H9 (cell line): Measurements from ENCODE around the gene VNN1. TPM values are rescaled to one million over a fixed set of nuclear protein-coding genes. Genes with fewer than 3 reads are reported as not detected.
"Not testable (repeated sequence)": the region's sequence is repeated elsewhere in the genome, so short reads cannot be mapped to it uniquely, and the experiment has no call there.

ENCODE experiments used
- DNase-seq: peaks from one replicate; pipeline ENCODE4 v3.0.0-alpha.2; 2017
- H2AFZ ChIP-seq: one replicate; pipeline ENCODE4 v1.6.1; 2013; ENCODE audit warnings: mild to moderate bottlenecking, low read length, control low read depth, moderate library complexity
- H2AK5ac ChIP-seq: 2 replicates; pipeline ENCODE4 v1.6.1; 2013; ENCODE audit warnings: low read length, control low read depth, mixed read lengths; ENCODE audit not compliant: insufficient read length
- H2BK120ac ChIP-seq: one replicate; pipeline ENCODE4 v1.6.1; 2013; ENCODE audit warnings: low read depth, mild to moderate bottlenecking, low read length, control low read depth, inconsistent platforms; ENCODE audit not compliant: poor library complexity, severe bottlenecking
- H2BK12ac ChIP-seq: 2 replicates; pipeline ENCODE4 v1.6.1; 2013; ENCODE audit warnings: low read length, control low read depth, mixed read lengths, low read depth; ENCODE audit not compliant: insufficient read length
- H2BK15ac ChIP-seq: 2 replicates; pipeline ENCODE4 v1.6.1; 2013; ENCODE audit warnings: low read depth, low read length, control low read depth
- H2BK20ac ChIP-seq: one replicate; pipeline ENCODE4 v1.6.1; 2013; ENCODE audit warnings: low read depth, mild to moderate bottlenecking, low read length, control low read depth, inconsistent platforms; ENCODE audit not compliant: poor library complexity, severe bottlenecking
- H2BK5ac ChIP-seq: 2 replicates; pipeline ENCODE4 v1.6.1; 2013; ENCODE audit warnings: low read length, control low read depth, mixed read lengths; ENCODE audit not compliant: insufficient read length
- H3K14ac ChIP-seq: 2 replicates; pipeline ENCODE4 v1.6.1; 2013; ENCODE audit warnings: low read length, control low read depth; ENCODE audit not compliant: insufficient read depth
- H3K18ac ChIP-seq: 2 replicates; pipeline ENCODE4 v1.6.1; 2013; ENCODE audit warnings: low read depth, mild to moderate bottlenecking, mixed read lengths, low read length, control low read depth; ENCODE audit not compliant: insufficient read length
- H3K23ac ChIP-seq: 2 replicates; pipeline ENCODE4 v1.6.1; 2013; ENCODE audit warnings: low read length, control low read depth, mixed read lengths, low read depth; ENCODE audit not compliant: insufficient read length
- H3K23me2 ChIP-seq: 2 replicates; pipeline ENCODE4 v1.6.1; 2013; ENCODE audit warnings: low read depth, mild to moderate bottlenecking, mixed read lengths, low read length, control low read depth; ENCODE audit not compliant: insufficient read length, poor library complexity, severe bottlenecking
- H3K27ac ChIP-seq: 2 replicates; pipeline ENCODE4 v1.5.1; 2013; ENCODE audit warnings: low read length, control low read depth, mixed read lengths, low read depth; ENCODE audit not compliant: insufficient read length
- H3K27me3 ChIP-seq: 2 replicates; pipeline ENCODE4 v1.6.1; 2013; ENCODE audit warnings: low read length, control low read depth, inconsistent platforms; ENCODE audit not compliant: insufficient read depth
- H3K4ac ChIP-seq: 2 replicates; pipeline ENCODE4 v1.6.1; 2013; ENCODE audit warnings: low read depth, mild to moderate bottlenecking, control low read depth, inconsistent platforms, low read length, moderate library complexity
- H3K4me1 ChIP-seq: 2 replicates; pipeline ENCODE4 v1.6.1; 2013; ENCODE audit warnings: low read length, control low read depth, inconsistent platforms; ENCODE audit not compliant: insufficient read depth
- H3K4me2 ChIP-seq: 2 replicates; pipeline ENCODE4 v1.6.1; 2013; ENCODE audit warnings: low read length, control low read depth, mixed read lengths; ENCODE audit not compliant: insufficient read length, insufficient read depth
- H3K56ac ChIP-seq: 2 replicates; pipeline ENCODE4 v1.6.1; 2013; ENCODE audit warnings: low read depth, mild to moderate bottlenecking, mixed read lengths, low read length, control low read depth; ENCODE audit not compliant: insufficient read length
- H3K79me1 ChIP-seq: 2 replicates; pipeline ENCODE4 v1.6.1; 2013; ENCODE audit warnings: low read depth, mild to moderate bottlenecking, moderate library complexity, low read length, control low read depth, inconsistent platforms; ENCODE audit not compliant: insufficient read depth, poor library complexity, severe bottlenecking
- H3K79me2 ChIP-seq: 2 replicates; pipeline ENCODE4 v1.6.1; 2013; ENCODE audit warnings: low read length, control low read depth, inconsistent platforms; ENCODE audit not compliant: insufficient read depth
- H3K9ac ChIP-seq: 2 replicates; pipeline ENCODE4 v1.6.1; 2013; ENCODE audit warnings: low read length, control low read depth, mixed read lengths; ENCODE audit not compliant: insufficient read length; ENCODE audit errors: extremely low read depth
- H3K9me3 ChIP-seq: one replicate; pipeline ENCODE4 v1.6.1; 2013; ENCODE audit warnings: low read depth, low read length, inconsistent platforms; ENCODE audit not compliant: control insufficient read depth
- H3T11ph ChIP-seq: one replicate; pipeline ENCODE4 v1.6.1; 2013; ENCODE audit warnings: mild to moderate bottlenecking, low read length, control low read depth, inconsistent platforms
- H4K20me1 ChIP-seq: one replicate; pipeline ENCODE4 v1.6.1; 2013; ENCODE audit not compliant: control insufficient read depth, insufficient read length, insufficient read depth
- H4K5ac ChIP-seq: 2 replicates; pipeline ENCODE4 v1.6.1; 2013; ENCODE audit warnings: low read depth, mild to moderate bottlenecking, mixed read lengths, low read length, control low read depth; ENCODE audit not compliant: insufficient read length
- H4K8ac ChIP-seq: replicated peaks from 2 replicates; pipeline ENCODE4 v1.6.1; 2013; ENCODE audit warnings: low read length, control low read depth, mixed read lengths, low read depth; ENCODE audit not compliant: insufficient read length
- H4K91ac ChIP-seq: 2 replicates; pipeline ENCODE4 v1.6.1; 2013; ENCODE audit warnings: low read depth, mild to moderate bottlenecking, moderate library complexity, mixed read lengths, low read length, control low read depth; ENCODE audit not compliant: insufficient read length
- H3K27ac Mint-ChIP-seq, 3 experiments: 2 replicates in 2 of 3; 3 replicates in 1 of 3; pipeline ENCODE4 v1.8.0; 2020 to 2021; ENCODE audit warnings: mixed read lengths in 3 of 3, mild to moderate bottlenecking in 1 of 3, moderate library complexity in 1 of 3
- H3K27me3 Mint-ChIP-seq: 2 replicates; pipeline ENCODE4 v1.8.0; 2021; ENCODE audit warnings: low read depth, mild to moderate bottlenecking, moderate library complexity, mixed read lengths
- H3K36me3 Mint-ChIP-seq, 3 experiments: 2 replicates in 2 of 3; 3 replicates in 1 of 3; pipeline ENCODE4 v1.8.0; 2020 to 2021; ENCODE audit warnings: low read depth in 3 of 3, mixed read lengths in 3 of 3; ENCODE audit not compliant: insufficient read depth in 1 of 3
- H3K4me1 Mint-ChIP-seq, 2 experiments: 2 replicates each; pipeline ENCODE4 v1.8.0; 2020; ENCODE audit warnings: mixed read lengths in 2 of 2
- H3K4me3 Mint-ChIP-seq, 2 experiments: 2 replicates in 1 of 2; 3 replicates in 1 of 2; pipeline ENCODE4 v1.8.0; 2020 to 2021; ENCODE audit warnings: mild to moderate bottlenecking in 2 of 2, mixed read lengths in 2 of 2, moderate library complexity in 1 of 2
- H3K9me3 Mint-ChIP-seq, 2 experiments: 2 replicates in 1 of 2; 3 replicates in 1 of 2; pipeline ENCODE4 v1.8.0; 2020; ENCODE audit warnings: mild to moderate bottlenecking in 2 of 2, mixed read lengths in 2 of 2, moderate library complexity in 1 of 2
- CTCF ChIP-seq: fragments of 200-600 bp; sonication (generic); conservative IDR thresholded peaks from 3 replicates; pipeline ENCODE4 v1.8.0; 2021; ENCODE audit warnings: antibody characterized with exemption, mild to moderate bottlenecking
- WGBS: extraction: QIAGEN DNeasy Blood & Tissue Kit; methylation state at CpG from one replicate; pipeline ENCODE4 v1.1.7; 2013; ENCODE audit warnings: missing lambda C conversion rate, low lambda C conversion rate, mixed read lengths; ENCODE audit not compliant: insufficient read length; ENCODE audit errors: extremely low coverage; 5-methylcytosine and 5-hydroxymethylcytosine counted together
- total RNA-seq: library from RNA; stranded (reverse); gene quantifications from 2 replicates; pipeline ENCODE4 v1.2.1, GENCODE V29; 2021

VNN1 gene
- total RNA-seq, 1 experiment from 2014 or later = not detected

- no peaks in the 10 kb centered on the region for H3K23me2 ChIP-seq
- no peak overlapping the region for H3K9ac ChIP-seq
- no peak overlapping the region for H3K4me2 ChIP-seq
- no peak overlapping the region for H3T11ph ChIP-seq
- no peak overlapping the region for H4K5ac ChIP-seq
- no peak overlapping the region for H3K18ac ChIP-seq
- no peak for DNase-seq
- H3K4ac ChIP-seq = no peak overlapping the region
- H3K9me3 ChIP-seq = no peaks in the 10 kb centered on the region
- H3K14ac ChIP-seq = no peak overlapping the region
- no peak overlapping the region for H3K23ac ChIP-seq
- no peaks in the 10 kb centered on the region for H3K27me3 ChIP-seq
- H2AK5ac ChIP-seq = no peak overlapping the region
- H2AFZ ChIP-seq = no peak overlapping the region
- Mint-ChIP-seq H3K27ac (no peak overlapping the region), H3K36me3 (peaks cover 0 to 1% (median 0%) of the 10 kb centered on the region in 3 experiments; a peak in 1 of 7 replicates), H3K4me3 (no peak overlapping the region), H3K9me3 (no peaks in the 10 kb centered on the region), H3K4me1 (peaks cover 4 to 13% of the 10 kb centered on the region in 2 experiments; a peak in 3 of 4 replicates), H3K27me3 (no peaks in the 10 kb centered on the region)
- no peak overlapping the region for H3K27ac ChIP-seq
- H3K4me1 ChIP-seq = no peaks in the 10 kb centered on the region
- TF ChIP-seq CTCF = no peak
- no peak overlapping the region for H4K91ac ChIP-seq
- no peaks in the 10 kb centered on the region for H3K79me2 ChIP-seq
- H3K79me1 ChIP-seq = no peaks in the 10 kb centered on the region
- no CpG with 5 or more reads among the region's 3 CpGs for WGBS
- no peak overlapping the region for H4K8ac ChIP-seq
- H3K56ac ChIP-seq = no peak overlapping the region
- H2BK15ac ChIP-seq = no peak overlapping the region
- no peak overlapping the region for H2BK12ac ChIP-seq
- H2BK20ac ChIP-seq = no peak overlapping the region
- H4K20me1 ChIP-seq = no peaks in the 10 kb centered on the region
- H2BK5ac ChIP-seq = no peak overlapping the region
- no peak overlapping the region for H2BK120ac ChIP-seq
These were observed 70.3 kb downstream of the VNN1 start for GRCh38 chr6:132643547-132643946.

GRCh38 chr6:132637135-132637534, 76.7 kb downstream of the VNN1 start:
- DNase-seq, H3K56ac ChIP-seq, H3K14ac ChIP-seq, H2BK12ac ChIP-seq, H2AK5ac ChIP-seq, H4K91ac ChIP-seq, H3K9me3 ChIP-seq, H4K8ac ChIP-seq, H3K79me1 ChIP-seq, H2BK15ac ChIP-seq, H3K27ac Mint-ChIP-seq, H4K20me1 ChIP-seq, H3K79me2 ChIP-seq, H3K9me3 Mint-ChIP-seq, H3K4ac ChIP-seq, H3T11ph ChIP-seq, H3K36me3 Mint-ChIP-seq, H3K27ac ChIP-seq, H3K4me3 Mint-ChIP-seq, H2BK5ac ChIP-seq, H3K9ac ChIP-seq, H3K4me2 ChIP-seq, H3K4me1 ChIP-seq, H4K5ac ChIP-seq, H3K23ac ChIP-seq, H3K18ac ChIP-seq, H2BK20ac ChIP-seq, H3K27me3 ChIP-seq, H2BK120ac ChIP-seq, H3K27me3 Mint-ChIP-seq, H2AFZ ChIP-seq, H3K23me2 ChIP-seq: not testable (repeated sequence)
- WGBS = no CpG with 5 or more reads among the region's 1 CpG
- peaks cover 4 to 13% of the 10 kb centered on the region in 2 experiments; a peak in 3 of 4 replicates for H3K4me1 Mint-ChIP-seq
